ENCODE results near the gene CYP19A1. TPM values are rescaled to one million over a fixed set of nuclear protein-coding genes. Genes with fewer than 3 reads are reported as not detected.
"Not testable (repeated sequence)": the region's sequence is repeated elsewhere in the genome, so short reads cannot be mapped to it uniquely, and the experiment has no call there.

Gene CYP19A1
- total and polyA plus RNA-seq, 7 experiments from 2014 or later = 0.48 to 1.4 TPM; not detected in 5

DNA sequence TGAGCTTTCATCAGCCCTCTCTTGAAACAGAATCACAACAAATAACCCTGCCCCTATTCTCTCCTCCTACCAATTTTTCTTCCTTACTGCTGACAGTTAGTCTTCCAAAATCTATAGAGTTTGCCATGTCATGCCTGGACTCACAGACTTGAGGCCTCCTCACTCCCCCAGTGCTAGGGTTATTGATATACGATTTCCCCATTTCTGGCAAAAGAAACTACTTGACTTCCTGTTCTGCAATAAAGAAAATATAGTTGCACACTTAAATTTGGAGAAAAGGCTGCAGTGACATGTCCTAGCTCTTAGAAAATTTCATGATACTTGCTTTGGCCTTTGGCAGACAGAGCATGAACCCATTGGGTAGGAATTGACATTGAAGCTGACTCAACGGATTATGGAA, 75.9 kb downstream of the CYP19A1 start:
- Histone ChIP-seq H3K9me3 (ENCODE audit: control insufficient read depth in 2 of 3, low read length in 3 of 3) (no peaks in the 10 kb centered on the region), H3K36me3 (ENCODE audit: control insufficient read depth in 2 of 3, insufficient read depth in 3 of 3, low read length in 3 of 3) (no peaks in the 10 kb centered on the region), H3K4me3 (ENCODE audit: low read length) (no peak overlapping the region), H3K4me1 (ENCODE audit: control insufficient read depth in 2 of 2, insufficient read depth in 2 of 2, low read length in 2 of 2) (no peaks in the 10 kb centered on the region), H3K27me3 (ENCODE audit: control insufficient read depth in 2 of 2, insufficient read depth in 2 of 2, low read length in 2 of 2) (no peaks in the 10 kb centered on the region), H3K27ac (ENCODE audit: low read depth, low read length) (no peak overlapping the region)
- H3K9me3 Mint-ChIP-seq = peaks cover 0 to 9% (median 5%) of the 10 kb centered on the region in 11 donors
- H3K4me3 Mint-ChIP-seq = no peak overlapping the region
- ChIA-PET POLR2A (no interaction called here), CTCF (no interaction called here)
- H3K36me3 Mint-ChIP-seq = peaks cover 0 to 5% (median 0%) of the 10 kb centered on the region in 5 donors
- no peak overlapping the region for H3K27ac Mint-ChIP-seq
- ATAC-seq (no peak), DNase-seq (no peak)
- intact Hi-C loops (cut with micrococcal nuclease) = no loop called here
- peaks cover 0 to 2% (median 0%) of the 10 kb centered on the region in 7 donors for H3K4me1 Mint-ChIP-seq
- H3K27me3 Mint-ChIP-seq = peaks cover 6 to 40% (median 24%) of the 10 kb centered on the region in 5 donors

DNA sequence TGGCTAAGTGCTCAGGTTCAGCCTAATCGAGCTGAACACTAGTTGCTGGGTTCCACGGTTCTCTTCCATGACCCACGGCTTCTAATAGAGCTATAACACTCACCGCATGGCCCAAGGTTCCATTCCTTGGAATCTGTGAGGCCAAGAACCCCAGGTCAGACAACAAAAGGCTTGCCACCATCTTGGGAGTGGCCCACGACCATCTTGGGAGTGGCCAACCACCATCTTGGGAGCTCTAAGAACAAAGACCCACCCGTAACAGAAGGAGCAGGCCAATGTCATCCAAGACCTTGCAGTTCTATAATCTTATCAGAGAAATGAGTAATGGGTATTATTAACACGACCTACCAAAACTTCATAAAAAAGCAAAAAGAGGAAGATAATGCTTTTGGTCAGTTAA, 77.3 kb downstream of the CYP19A1 start:
- H3K4me3 ChIP-seq (ENCODE audit: low read length); H3K4me1 ChIP-seq (ENCODE audit: control insufficient read depth in 2 of 2, insufficient read depth in 2 of 2, low read length in 2 of 2); H3K9me3 ChIP-seq (ENCODE audit: control insufficient read depth in 2 of 3, low read length in 3 of 3); DNase-seq; H3K9me3 Mint-ChIP-seq; H3K36me3 ChIP-seq (ENCODE audit: control insufficient read depth in 2 of 3, insufficient read depth in 3 of 3, low read length in 3 of 3); H3K27ac ChIP-seq (ENCODE audit: low read depth, low read length); H3K27me3 ChIP-seq (ENCODE audit: control insufficient read depth in 2 of 2, insufficient read depth in 2 of 2, low read length in 2 of 2); H3K4me3 Mint-ChIP-seq; H3K27ac Mint-ChIP-seq; H3K4me1 Mint-ChIP-seq; ATAC-seq; H3K36me3 Mint-ChIP-seq; POLR2A ChIA-PET; intact Hi-C loops (cut with micrococcal nuclease): not testable (repeated sequence)
- CTCF ChIA-PET = interaction anchor here (0.7 kb wide), 1 partner anchor 102 kb away, joined by 3 read pairs; no protein-coding TSS in a partner anchor
- peaks cover 6 to 31% (median 24%) of the 10 kb centered on the region in 5 donors for H3K27me3 Mint-ChIP-seq

DNA sequence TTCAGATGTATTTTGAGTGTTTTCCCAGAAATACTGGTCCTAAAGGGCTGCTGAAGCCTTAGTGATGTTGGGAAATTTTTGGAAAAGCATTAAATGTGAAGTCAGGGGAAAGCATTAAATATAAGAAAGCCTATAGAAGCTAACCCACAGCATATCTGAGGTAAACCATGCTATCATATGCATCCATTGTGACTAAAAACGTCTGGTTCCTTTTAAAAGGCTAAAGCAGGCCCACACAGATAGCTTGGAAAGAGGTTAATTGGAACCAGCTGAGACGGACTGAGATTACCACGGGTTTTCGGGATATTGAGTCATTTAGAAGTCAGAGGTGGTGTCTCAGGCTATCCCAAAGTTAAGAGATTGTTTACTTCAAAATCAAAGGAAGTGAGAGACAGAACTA, 78.2 kb downstream of the CYP19A1 start:
- DNase-seq (no peak), ATAC-seq (no peak)
- Mint-ChIP-seq H3K27me3 (peaks cover 4 to 24% (median 19%) of the 10 kb centered on the region in 5 donors), H3K27ac (no peak overlapping the region), H3K4me3 (no peak overlapping the region), H3K36me3 (peaks cover 0 to 5% (median 0%) of the 10 kb centered on the region in 5 donors), H3K4me1 (no peaks in the 10 kb centered on the region), H3K9me3 (peaks cover 0 to 9% (median 5%) of the 10 kb centered on the region in 11 donors)
- Histone ChIP-seq H3K4me3 (ENCODE audit: low read length) (no peak overlapping the region), H3K9me3 (ENCODE audit: control insufficient read depth in 2 of 3, low read length in 3 of 3) (no peaks in the 10 kb centered on the region), H3K27me3 (ENCODE audit: control insufficient read depth in 2 of 2, insufficient read depth in 2 of 2, low read length in 2 of 2) (no peaks in the 10 kb centered on the region), H3K4me1 (ENCODE audit: control insufficient read depth in 2 of 2, insufficient read depth in 2 of 2, low read length in 2 of 2) (no peaks in the 10 kb centered on the region), H3K27ac (ENCODE audit: low read depth, low read length) (no peak overlapping the region), H3K36me3 (ENCODE audit: control insufficient read depth in 2 of 3, insufficient read depth in 3 of 3, low read length in 3 of 3) (no peaks in the 10 kb centered on the region)
- intact Hi-C loops (cut with micrococcal nuclease) = no loop called here
- POLR2A ChIA-PET = no interaction called here
- CTCF ChIA-PET = interaction anchor here (0.6 kb wide), 1 partner anchor 84 kb away, joined by 4 read pairs; no protein-coding TSS in a partner anchor

DNA sequence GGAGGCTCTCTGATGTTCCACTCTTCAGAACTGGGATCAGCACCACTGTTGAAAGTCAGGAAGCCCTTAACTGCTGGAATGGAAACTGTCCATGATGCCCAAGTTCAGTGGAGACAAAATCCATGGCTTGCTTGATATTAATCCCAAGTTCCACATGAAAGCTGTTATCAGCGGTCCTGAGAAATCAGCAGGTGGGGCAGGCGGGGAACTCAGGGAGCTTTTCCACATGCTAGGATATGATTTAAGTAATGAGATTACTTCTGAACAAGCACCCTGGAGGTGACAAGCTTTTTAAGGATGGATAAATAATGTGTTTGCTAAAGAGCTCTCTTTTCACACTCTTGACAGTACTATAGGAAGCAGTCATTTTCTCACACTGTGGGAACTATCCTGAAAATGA, 82.9 kb downstream of the CYP19A1 start:
- no peak overlapping the region for H3K27ac Mint-ChIP-seq
- Histone ChIP-seq H3K27me3 (ENCODE audit: control insufficient read depth in 2 of 2, insufficient read depth in 2 of 2, low read length in 2 of 2) (no peaks in the 10 kb centered on the region), H3K9me3 (ENCODE audit: control insufficient read depth in 2 of 3, low read length in 3 of 3) (no peaks in the 10 kb centered on the region), H3K4me1 (ENCODE audit: control insufficient read depth in 2 of 2, insufficient read depth in 2 of 2, low read length in 2 of 2) (no peaks in the 10 kb centered on the region), H3K27ac (ENCODE audit: low read depth, low read length) (no peak overlapping the region), H3K36me3 (ENCODE audit: control insufficient read depth in 2 of 3, insufficient read depth in 3 of 3, low read length in 3 of 3) (no peaks in the 10 kb centered on the region), H3K4me3 (ENCODE audit: low read length) (no peak overlapping the region)
- no peak for ATAC-seq
- peaks cover 0 to 2% (median 0%) of the 10 kb centered on the region in 11 donors for H3K9me3 Mint-ChIP-seq
- H3K4me1 Mint-ChIP-seq = peaks cover 0 to 2% (median 0%) of the 10 kb centered on the region in 7 donors
- no peak overlapping the region for H3K4me3 Mint-ChIP-seq
- CTCF ChIA-PET = no interaction called here
- H3K36me3 Mint-ChIP-seq = peaks cover 0 to 5% (median 0%) of the 10 kb centered on the region in 5 donors
- DNase-seq = no peak
- intact Hi-C loops (cut with micrococcal nuclease) = no loop called here
- H3K27me3 Mint-ChIP-seq = peaks cover 6 to 23% (median 21%) of the 10 kb centered on the region in 5 donors
- POLR2A ChIA-PET = no interaction called here

DNA sequence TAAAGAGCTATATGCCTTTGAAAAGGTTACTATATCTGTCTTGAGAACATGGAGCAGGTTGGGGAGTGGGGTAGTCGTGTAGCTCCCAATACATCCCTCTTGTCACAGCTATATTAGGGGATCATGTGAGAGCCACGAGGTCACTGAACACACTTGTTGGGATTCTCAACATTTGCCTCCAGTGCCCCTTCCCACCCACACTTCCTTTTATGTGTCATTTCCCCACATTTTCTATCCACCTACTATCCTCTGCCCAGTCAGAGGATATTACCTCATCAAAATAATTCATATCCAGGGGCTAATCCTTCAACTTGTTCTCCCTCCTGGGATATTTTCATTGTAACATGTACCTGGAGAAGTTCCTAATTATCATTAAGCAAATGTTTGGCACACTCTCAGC, 85.0 kb downstream of the CYP19A1 start:
- DNase-seq = no peak
- Mint-ChIP-seq H3K36me3 (peaks cover 0 to 4% (median 0%) of the 10 kb centered on the region in 5 donors), H3K4me3 (no peak overlapping the region), H3K27ac (no peak overlapping the region), H3K9me3 (peaks cover 0 to 3% (median 0%) of the 10 kb centered on the region in 11 donors), H3K4me1 (peaks cover 0 to 2% (median 0%) of the 10 kb centered on the region in 7 donors), H3K27me3 (peaks cover 9 to 27% (median 14%) of the 10 kb centered on the region in 5 donors)
- ChIA-PET POLR2A (no interaction called here), CTCF (no interaction called here)
- Histone ChIP-seq H3K9me3 (ENCODE audit: control insufficient read depth in 2 of 3, low read length in 3 of 3) (no peaks in the 10 kb centered on the region), H3K36me3 (ENCODE audit: control insufficient read depth in 2 of 3, insufficient read depth in 3 of 3, low read length in 3 of 3) (no peaks in the 10 kb centered on the region), H3K27ac (ENCODE audit: low read depth, low read length) (no peak overlapping the region), H3K4me1 (ENCODE audit: control insufficient read depth in 2 of 2, insufficient read depth in 2 of 2, low read length in 2 of 2) (no peaks in the 10 kb centered on the region), H3K4me3 (ENCODE audit: low read length) (no peak overlapping the region), H3K27me3 (ENCODE audit: control insufficient read depth in 2 of 2, insufficient read depth in 2 of 2, low read length in 2 of 2) (no peaks in the 10 kb centered on the region)
- intact Hi-C loops (cut with micrococcal nuclease) = no loop called here
- ATAC-seq = no peak

DNA sequence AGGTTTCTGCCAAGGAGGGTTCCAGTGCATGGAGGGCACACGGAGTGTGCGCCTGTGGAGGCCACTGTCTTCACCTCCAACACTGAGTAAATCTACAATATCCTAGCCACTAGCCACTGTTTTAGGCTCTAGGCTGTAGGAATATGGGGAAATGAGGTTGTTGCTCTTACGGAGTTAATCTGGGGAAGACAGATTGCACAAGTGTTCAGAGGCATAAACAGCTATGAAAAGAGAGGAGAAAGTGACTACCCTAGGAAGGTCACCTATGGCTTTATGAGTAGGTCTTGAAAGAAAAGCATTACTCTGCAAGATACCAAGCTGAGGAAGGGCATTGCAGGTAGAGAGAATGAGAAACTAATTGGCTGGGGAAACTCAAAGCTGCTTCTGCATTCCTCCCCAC, 85.7 kb downstream of the CYP19A1 start:
- ATAC-seq = no peak
- CTCF ChIA-PET = no interaction called here

DNA sequence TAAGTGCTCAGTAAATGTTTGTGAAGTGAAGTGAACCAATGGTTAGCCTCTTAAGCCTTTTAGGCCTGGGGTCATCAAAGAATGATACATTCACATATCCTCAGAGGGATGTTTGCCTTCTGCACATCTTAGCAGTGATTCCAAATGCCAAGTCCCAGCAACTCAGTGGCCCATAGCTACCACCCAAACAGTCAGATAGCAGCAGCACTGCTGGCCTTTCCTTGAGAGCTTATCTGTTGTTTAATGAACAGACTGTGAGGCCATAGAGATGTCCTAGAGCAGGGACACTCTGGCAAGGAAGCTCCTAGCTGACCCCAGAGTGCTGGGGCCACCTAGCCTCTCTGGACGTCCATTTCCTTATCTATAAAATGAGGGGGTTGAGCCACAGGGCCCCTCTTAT, 86.8 kb downstream of the CYP19A1 start:
- Histone ChIP-seq H3K9me3 (ENCODE audit: control insufficient read depth in 2 of 3, low read length in 3 of 3) (no peaks in the 10 kb centered on the region), H3K27ac (ENCODE audit: low read depth, low read length) (no peak overlapping the region), H3K36me3 (ENCODE audit: control insufficient read depth in 2 of 3, insufficient read depth in 3 of 3, low read length in 3 of 3) (no peaks in the 10 kb centered on the region), H3K4me1 (ENCODE audit: control insufficient read depth in 2 of 2, insufficient read depth in 2 of 2, low read length in 2 of 2) (no peaks in the 10 kb centered on the region), H3K27me3 (ENCODE audit: control insufficient read depth in 2 of 2, insufficient read depth in 2 of 2, low read length in 2 of 2) (no peaks in the 10 kb centered on the region), H3K4me3 (ENCODE audit: low read length) (no peak overlapping the region)
- Mint-ChIP-seq H3K27me3 (peaks cover 12 to 31% (median 19%) of the 10 kb centered on the region in 5 donors), H3K4me1 (peaks cover 0 to 2% (median 0%) of the 10 kb centered on the region in 7 donors), H3K27ac (no peak overlapping the region), H3K4me3 (no peak overlapping the region), H3K36me3 (peaks cover 0 to 5% (median 0%) of the 10 kb centered on the region in 5 donors), H3K9me3 (peaks cover 0 to 5% (median 0%) of the 10 kb centered on the region in 11 donors)
- intact Hi-C loops (cut with micrococcal nuclease) = no loop called here
- DNase-seq = no peak
- ChIA-PET CTCF (no interaction called here), POLR2A (no interaction called here)
- no peak for ATAC-seq

More for the DNA sequence above, 85.7 kb downstream of the CYP19A1 start:
- Histone ChIP-seq H3K4me3 (ENCODE audit: low read length) (no peak overlapping the region), H3K27ac (ENCODE audit: low read depth, low read length) (no peak overlapping the region), H3K9me3 (ENCODE audit: control insufficient read depth in 2 of 3, low read length in 3 of 3) (no peaks in the 10 kb centered on the region), H3K4me1 (ENCODE audit: control insufficient read depth in 2 of 2, insufficient read depth in 2 of 2, low read length in 2 of 2) (no peaks in the 10 kb centered on the region), H3K36me3 (ENCODE audit: control insufficient read depth in 2 of 3, insufficient read depth in 3 of 3, low read length in 3 of 3) (no peaks in the 10 kb centered on the region), H3K27me3 (ENCODE audit: control insufficient read depth in 2 of 2, insufficient read depth in 2 of 2, low read length in 2 of 2) (no peaks in the 10 kb centered on the region)
- H3K36me3 Mint-ChIP-seq = no peaks in the 10 kb centered on the region
- H3K27ac Mint-ChIP-seq = no peak overlapping the region
- intact Hi-C loops (cut with micrococcal nuclease) = no loop called here
- H3K27me3 Mint-ChIP-seq = peaks cover 6 to 25% (median 15%) of the 10 kb centered on the region in 5 donors
- no peak overlapping the region for H3K4me3 Mint-ChIP-seq
- no peak for DNase-seq
- H3K9me3 Mint-ChIP-seq = peaks cover 0 to 3% (median 0%) of the 10 kb centered on the region in 11 donors
- POLR2A ChIA-PET = no interaction called here
- peaks cover 0 to 2% (median 0%) of the 10 kb centered on the region in 7 donors for H3K4me1 Mint-ChIP-seq

Data from naive thymus-derived CD4-positive, alpha-beta T cell (primary cell).